K562 (cell line): Measurements from ENCODE around the gene HFE. TPM values are rescaled to one million over a fixed set of nuclear protein-coding genes. Genes with fewer than 3 reads are reported as not detected.

Experiments used
- CCNT2 ChIP-seq: IDR thresholded peaks from 2 replicates; pipeline ENCODE4 v1.6.1; 2011; ENCODE audit warnings: borderline replicate concordance, low read depth, mild to moderate bottlenecking, moderate library complexity, mixed read lengths, low read length; ENCODE audit not compliant: insufficient read length; ENCODE audit errors: extremely low read depth
- EP300 ChIP-seq: IDR thresholded peaks from 2 replicates; pipeline ENCODE4 v1.6.1; 2012; ENCODE audit warnings: low read length, improper control_type of control experiment
- POLR2AphosphoS5 ChIP-seq: IDR thresholded peaks from 2 replicates; pipeline ENCODE4 v1.6.1; 2011; ENCODE audit warnings: mild to moderate bottlenecking, low read depth, low read length, moderate library complexity; ENCODE audit not compliant: control insufficient read depth, insufficient read depth
- ZBED1 ChIP-seq: IDR thresholded peaks from 2 replicates; pipeline ENCODE4 v1.6.1; 2014
- ZNF3 ChIP-seq: fragments of 250-450 bp; sonication (Bioruptor Pico); IDR thresholded peaks from 2 replicates; pipeline ENCODE4 v1.5.0; 2021; ENCODE audit warnings: mild to moderate bottlenecking, moderate library complexity
- ZNF551 ChIP-seq: fragments of 250-450 bp; sonication (Bioruptor Pico); IDR thresholded peaks from 2 replicates; pipeline ENCODE4 v1.5.0; 2021; ENCODE audit warnings: mild to moderate bottlenecking, moderate library complexity
- polyA plus RNA-seq, 8 experiments: library from polyadenylated mRNA; depleted of rRNA in 4 of 8; stranded (reverse) in 5 of 8; unstranded in 3 of 8; fragments of >200 nt; fragmentation: Nextera tagmentation in 2 of 8; fragmentation: Illumina TruSeq in 1 of 8; extraction: Ambion mirVana in 2 of 8; extraction: Trizol in 1 of 8; gene quantifications; 2 replicates each; pipeline versions ENCODE4 v1.2.1 to v1.2.3, GENCODE V29; 2011 to 2014; ENCODE audit warnings: inconsistent platforms in 1 of 8, missing spikeins in 1 of 8
- total RNA-seq, 7 experiments: library from RNA; depleted of rRNA in 6 of 7; stranded (reverse); fragments of >200 nt in 6 of 7; fragmentation: Illumina TruSeq in 2 of 7; extraction: Trizol in 2 of 7; gene quantifications; 2 replicates each; pipeline versions ENCODE4 v1.2.1 to v1.2.3, GENCODE V29; 2011 to 2021; ENCODE audit warnings: low replicate concordance in 1 of 7
- TF ChIP-seq, protein P1 (sequence below): fragments of 150-350 bp; conservative IDR thresholded peaks from 2 replicates; pipeline ENCODE4 v1.6.1; 2014; ENCODE audit warnings: low read length

HFE gene
- total and polyA plus RNA-seq, 9 of the 15 experiments (the other 6 are each of a cell fraction or from before 2014, with no cell fraction given) = 0.14 to 1.2 (median 0.76) TPM

DNA sequence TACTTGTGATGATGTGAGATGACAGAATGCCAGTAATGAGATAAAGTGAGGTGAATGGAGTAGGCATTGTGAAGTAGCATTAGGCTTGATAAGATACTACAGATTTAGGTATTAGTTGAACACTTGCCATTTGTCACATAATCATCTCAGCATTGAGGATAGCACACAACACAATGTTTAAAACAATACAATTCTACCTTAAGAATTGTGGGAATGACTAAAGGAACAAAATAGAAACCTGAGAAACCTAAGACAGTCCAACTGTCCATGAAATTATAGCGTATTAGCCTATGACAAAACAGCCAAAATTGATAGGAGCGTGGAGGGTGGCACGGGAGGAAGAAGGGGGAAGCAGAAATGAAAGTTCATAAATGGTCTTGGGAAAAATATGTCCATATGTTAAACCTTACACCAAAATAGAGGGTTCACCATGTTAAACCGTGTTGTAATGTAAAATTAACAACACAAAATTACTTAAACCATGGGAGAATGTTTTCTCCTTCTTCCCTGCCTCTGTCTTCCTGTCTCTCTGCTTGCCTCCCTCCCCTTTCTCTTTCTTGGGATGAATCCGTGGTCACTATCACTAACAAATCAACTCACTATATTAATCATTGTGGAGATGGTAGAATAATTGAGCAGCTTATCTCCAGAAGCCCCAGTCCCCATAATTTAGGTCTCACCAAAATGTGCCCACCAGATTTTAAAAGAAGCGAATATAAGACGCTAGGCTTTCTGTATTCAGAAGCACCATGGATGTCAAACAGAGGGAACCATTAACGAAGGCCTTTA lies 33.0 kb upstream of the HFE start (continued):
- TF ChIP-seq ZBED1 = no peak; the same call in 1 of the 2 replicates
- 0 out of 2 replicates have a peak, but pooled peaks have one; percentile 10 for TF ChIP-seq EP300
- TF ChIP-seq, protein P1, sequence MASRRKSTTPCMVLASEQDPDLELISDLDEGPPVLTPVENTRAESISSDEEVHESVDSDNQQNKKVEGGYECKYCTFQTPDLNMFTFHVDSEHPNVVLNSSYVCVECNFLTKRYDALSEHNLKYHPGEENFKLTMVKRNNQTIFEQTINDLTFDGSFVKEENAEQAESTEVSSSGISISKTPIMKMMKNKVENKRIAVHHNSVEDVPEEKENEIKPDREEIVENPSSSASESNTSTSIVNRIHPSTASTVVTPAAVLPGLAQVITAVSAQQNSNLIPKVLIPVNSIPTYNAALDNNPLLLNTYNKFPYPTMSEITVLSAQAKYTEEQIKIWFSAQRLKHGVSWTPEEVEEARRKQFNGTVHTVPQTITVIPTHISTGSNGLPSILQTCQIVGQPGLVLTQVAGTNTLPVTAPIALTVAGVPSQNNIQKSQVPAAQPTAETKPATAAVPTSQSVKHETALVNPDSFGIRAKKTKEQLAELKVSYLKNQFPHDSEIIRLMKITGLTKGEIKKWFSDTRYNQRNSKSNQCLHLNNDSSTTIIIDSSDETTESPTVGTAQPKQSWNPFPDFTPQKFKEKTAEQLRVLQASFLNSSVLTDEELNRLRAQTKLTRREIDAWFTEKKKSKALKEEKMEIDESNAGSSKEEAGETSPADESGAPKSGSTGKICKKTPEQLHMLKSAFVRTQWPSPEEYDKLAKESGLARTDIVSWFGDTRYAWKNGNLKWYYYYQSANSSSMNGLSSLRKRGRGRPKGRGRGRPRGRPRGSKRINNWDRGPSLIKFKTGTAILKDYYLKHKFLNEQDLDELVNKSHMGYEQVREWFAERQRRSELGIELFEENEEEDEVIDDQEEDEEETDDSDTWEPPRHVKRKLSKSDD = 0 out of 2 replicates have a peak, but pooled peaks have one; percentile 9
- peak; percentile 82 for TF ChIP-seq ZNF551
- peak; percentile 43 for TF ChIP-seq CCNT2
- TF ChIP-seq POLR2AphosphoS5 = peak; percentile 66; the same call in 1 of the 2 replicates
- peak; percentile 11; the same call in 1 of the 2 replicates for TF ChIP-seq ZNF3
- TF ChIP-seq, all 486 proteins: peak for 74
